ENCODE results near the gene LSR.

The LSR gene

GRCh38 chr19:35248310-35249145 is at the start of gene LSR:
Gene LSR (plus strand): TSS chr19:35249002. CDS start chr19:35249023, 21 bp downstream.
- DNase-seq: peak; percentile 85

GRCh38 chr19:35199481-35199880 is 49.3 kb upstream of the LSR start:
- no peak for DNase-seq

- DNase-seq: no peak
Observed at GRCh38 chr19:35202722-35203688, 45.8 kb upstream of the LSR start.

- no peak for DNase-seq
Observed at GRCh38 chr19:35204799-35205732, 43.7 kb upstream of the LSR start.

- DNase-seq: no peak
Observed at GRCh38 chr19:35205733-35206323, 43.0 kb upstream of the LSR start.

GRCh38 chr19:35206379-35206778 is 42.4 kb upstream of the LSR start:
- peak; percentile 88 for DNase-seq

GRCh38 chr19:35206855-35207254 is 41.9 kb upstream of the LSR start:
- DNase-seq: no peak

- peak; percentile 63 for DNase-seq
Observed at GRCh38 chr19:35207391-35207871, 41.4 kb upstream of the LSR start.

GRCh38 chr19:35208121-35208520 is 40.7 kb upstream of the LSR start:
- no peak for DNase-seq

- no peak for DNase-seq
Observed at GRCh38 chr19:35209646-35210045, 39.2 kb upstream of the LSR start.

- DNase-seq: peak; percentile 94
Observed at GRCh38 chr19:35211545-35212230, 37.1 kb upstream of the LSR start.

GRCh38 chr19:35212241-35212640 is 36.6 kb upstream of the LSR start:
- no peak for DNase-seq

GRCh38 chr19:35213663-35214632 is 34.9 kb upstream of the LSR start:
- peak; percentile 95 for DNase-seq

GRCh38 chr19:35214766-35215422 is 33.9 kb upstream of the LSR start:
- no peak for DNase-seq

- no peak for DNase-seq
Observed at GRCh38 chr19:35216016-35216832, 32.6 kb upstream of the LSR start.

GRCh38 chr19:35216833-35217648 is 31.8 kb upstream of the LSR start:
- DNase-seq: peak; percentile 64

- DNase-seq: no peak
Observed at GRCh38 chr19:35217649-35217990, 31.2 kb upstream of the LSR start.

- no peak for DNase-seq
Observed at GRCh38 chr19:35219008-35219407, 29.8 kb upstream of the LSR start.

All from CD4-positive, alpha-beta T cell treated with Interleukin-12 subunit alpha and Interleukin-12 subunit beta, for 1 hour (primary cell).